Spleen (tissue), 7 donors: Measurements from ENCODE around the gene MLYCD.

Experiments used
- CTCF ChIP-seq, 11 experiments: fragments of 200-600 bp in 7 of 11; fragments of 450-650 bp in 4 of 11; sonication (generic) in 4 of 11; IDR thresholded peaks in 8 of 11; conservative IDR thresholded peaks in 3 of 11; 1 replicate in 7 of 11; 2 replicates in 4 of 11; pipeline versions ENCODE4 v1.4.0 to v1.8.0; 2016 to 2021; ENCODE audit warnings: antibody characterized with exemption in 11 of 11, inconsistent platforms in 4 of 11, mild to moderate bottlenecking in 1 of 11
- POLR2A ChIP-seq, 3 donors: fragments of 450-650 bp; IDR thresholded peaks; one replicate each; pipeline ENCODE4 v1.5.1; 2017; ENCODE audit warnings: antibody characterized with exemption in 3 of 3, mild to moderate bottlenecking in 1 of 3
- POLR2AphosphoS5 ChIP-seq, 3 donors: sonication (generic); formaldehyde crosslinking; IDR thresholded peaks; one replicate each; pipeline ENCODE4 v1.5.1; 2017; ENCODE audit warnings: antibody characterized with exemption in 3 of 3
- donor health status: DM: no; HTN: no; CAD: no; lungs with moderate emphysema.
- donor health status: DM: no; HTN: no; CAD: no.
- donor health status: DM: no; HTN: no; CAD: no.

DNA sequence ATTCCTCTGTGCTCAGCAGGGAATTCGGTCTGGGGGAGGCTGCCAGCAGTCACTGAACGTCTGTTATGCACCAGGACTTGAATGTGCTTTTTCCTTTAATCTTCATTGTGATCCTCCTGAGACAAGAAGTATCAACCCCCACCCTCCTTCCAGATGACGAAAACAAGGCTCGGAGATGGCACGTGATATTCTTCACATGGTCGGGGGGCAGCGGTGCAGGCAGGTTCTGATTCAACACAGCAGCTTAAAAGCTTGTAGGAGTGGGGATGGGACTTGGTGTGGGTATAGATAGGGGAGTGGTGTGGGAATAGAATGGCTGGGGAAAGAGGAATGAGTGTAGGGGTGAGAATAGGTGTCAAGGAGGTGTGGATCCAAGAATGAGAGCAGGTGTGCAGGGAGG is 75.6 kb downstream of the MLYCD start:
- no peak for TF ChIP-seq CTCF (IDR thresholded peaks at IDR 0.05 in 8 of 11, conservative IDR thresholded peaks at IDR 0.05 in 3 of 11)
- no peak for TF ChIP-seq POLR2A (IDR thresholded peaks at IDR 0.05)
- TF ChIP-seq POLR2AphosphoS5 (IDR thresholded peaks at IDR 0.05) = no peak
